ENCODE results near the gene KCNJ11.
A peak's percentile ranks its signal among the peaks of the same experiment; 100 is the strongest.

The KCNJ11 gene

DNA sequence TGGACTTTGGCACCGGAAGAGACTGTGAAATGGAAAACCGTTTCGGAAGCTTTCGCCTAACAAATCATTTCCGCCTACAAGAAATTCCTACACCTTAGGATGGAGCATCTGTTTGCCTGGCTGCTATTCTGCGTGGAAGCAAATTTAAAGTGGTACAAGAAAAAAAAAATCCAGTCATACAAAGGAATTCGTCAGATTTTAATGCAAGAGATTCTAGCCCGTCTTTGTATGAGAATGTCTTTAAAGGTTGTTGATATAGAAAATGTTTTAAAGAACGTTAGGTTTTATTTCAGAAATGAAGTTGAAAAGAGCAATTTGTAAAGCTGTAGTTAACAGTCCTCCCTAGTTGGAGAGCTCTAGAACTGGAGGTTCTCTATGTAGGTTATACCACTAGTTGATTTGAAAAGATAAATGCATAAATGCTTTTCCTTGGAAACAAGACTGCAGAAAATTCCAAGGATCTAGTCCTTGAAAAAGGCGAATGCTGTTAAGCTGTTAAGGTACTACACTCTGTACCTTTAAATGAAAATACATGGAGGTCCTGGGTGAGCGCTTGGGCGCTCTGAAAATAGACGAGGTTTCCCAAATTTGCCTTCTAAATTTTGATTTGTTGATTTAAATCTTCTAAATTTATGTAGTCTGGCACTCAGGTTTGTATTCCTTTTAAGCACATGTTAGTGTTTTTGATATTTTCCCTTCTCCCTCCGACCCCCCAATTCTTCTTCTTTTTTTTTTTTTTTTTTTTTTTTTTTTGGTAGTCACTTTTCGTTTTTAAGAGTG is 34.4 kb downstream of the KCNJ11 start:
- DNase-seq (ENCODE audit: insufficient read length, low spot score): no peak
- FAIRE-seq: no peak
- TF ChIP-seq PAX5 (IDR thresholded peaks at IDR 0.05; ENCODE audit: insufficient read depth, low read length, severe bottlenecking) (no peak), POLR2A (IDR thresholded peaks at IDR 0.05; ENCODE audit: low read depth, low read length) (no peak), POLR2AphosphoS5 (IDR thresholded peaks at IDR 0.05; ENCODE audit: low read depth, low read length) (no peak), TAF1 (IDR thresholded peaks at IDR 0.05; ENCODE audit: low read depth, low read length) (no peak), SPI1 (IDR thresholded peaks at IDR 0.05; ENCODE audit: low read depth, low read length) (no peak), POU2F2 (IDR thresholded peaks at IDR 0.05; ENCODE audit: low read depth, low read length) (no peak)

GRCh38 chr11:17352950-17353820 is 35.3 kb downstream of the KCNJ11 start:
- peak; percentile 58 for FAIRE-seq
- TF ChIP-seq POLR2AphosphoS5 (IDR thresholded peaks at IDR 0.05; ENCODE audit: low read depth, low read length) (no peak), PAX5 (IDR thresholded peaks at IDR 0.05; ENCODE audit: insufficient read depth, low read length, severe bottlenecking) (no peak), POLR2A (IDR thresholded peaks at IDR 0.05; ENCODE audit: low read depth, low read length) (no peak), POU2F2 (IDR thresholded peaks at IDR 0.05; ENCODE audit: low read depth, low read length) (no peak), SPI1 (IDR thresholded peaks at IDR 0.05; ENCODE audit: low read depth, low read length) (no peak), TAF1 (IDR thresholded peaks at IDR 0.05; ENCODE audit: low read depth, low read length) (no peak)

GRCh38 chr11:17351510-17352176 is 36.8 kb downstream of the KCNJ11 start, which contains the start of gene NCR3LG1:
NCR3LG1 (plus strand) TSS chr11:17351800; CDS start chr11:17351970, 170 bp downstream.
- peak; percentile 20 for FAIRE-seq
- TF ChIP-seq POLR2AphosphoS5 (IDR thresholded peaks at IDR 0.05; ENCODE audit: low read depth, low read length) (no peak), TAF1 (IDR thresholded peaks at IDR 0.05; ENCODE audit: low read depth, low read length) (no peak), POU2F2 (IDR thresholded peaks at IDR 0.05; ENCODE audit: low read depth, low read length) (no peak), SPI1 (IDR thresholded peaks at IDR 0.05; ENCODE audit: low read depth, low read length) (no peak), POLR2A (IDR thresholded peaks at IDR 0.05; ENCODE audit: low read depth, low read length) (no peak), PAX5 (IDR thresholded peaks at IDR 0.05; ENCODE audit: insufficient read depth, low read length, severe bottlenecking) (no peak)
- DNase-seq (ENCODE audit: insufficient read length, low spot score): peak; percentile 37

More at GRCh38 chr11:17352950-17353820, 35.3 kb downstream of the KCNJ11 start:
- DNase-seq (ENCODE audit: insufficient read length, low spot score): peak; percentile 29

DNA sequence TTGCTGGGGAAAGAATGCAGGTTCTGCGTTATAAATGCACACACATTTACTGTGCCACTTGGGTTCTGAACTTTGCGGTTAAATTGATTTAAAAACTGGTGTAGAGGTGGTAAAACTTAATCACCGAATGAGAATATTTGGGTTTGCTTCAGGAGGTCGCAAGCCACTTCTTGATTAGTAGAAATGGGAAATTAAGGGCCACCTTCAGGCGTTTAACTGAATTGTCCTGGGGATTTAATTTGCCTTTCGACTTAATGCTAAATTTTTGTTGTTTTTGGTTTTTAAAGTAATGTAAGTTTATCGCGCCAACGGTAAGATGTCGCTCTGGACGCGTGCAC is 37.3 kb downstream of the KCNJ11 start:
- DNase-seq (ENCODE audit: insufficient read length, low spot score) (no peak), FAIRE-seq (no peak)
- TF ChIP-seq POLR2AphosphoS5 (IDR thresholded peaks at IDR 0.05; ENCODE audit: low read depth, low read length) (no peak), TAF1 (IDR thresholded peaks at IDR 0.05; ENCODE audit: low read depth, low read length) (no peak), PAX5 (IDR thresholded peaks at IDR 0.05; ENCODE audit: insufficient read depth, low read length, severe bottlenecking) (no peak), SPI1 (IDR thresholded peaks at IDR 0.05; ENCODE audit: low read depth, low read length) (no peak), POLR2A (IDR thresholded peaks at IDR 0.05; ENCODE audit: low read depth, low read length) (no peak), POU2F2 (IDR thresholded peaks at IDR 0.05; ENCODE audit: low read depth, low read length) (no peak)

DNA sequence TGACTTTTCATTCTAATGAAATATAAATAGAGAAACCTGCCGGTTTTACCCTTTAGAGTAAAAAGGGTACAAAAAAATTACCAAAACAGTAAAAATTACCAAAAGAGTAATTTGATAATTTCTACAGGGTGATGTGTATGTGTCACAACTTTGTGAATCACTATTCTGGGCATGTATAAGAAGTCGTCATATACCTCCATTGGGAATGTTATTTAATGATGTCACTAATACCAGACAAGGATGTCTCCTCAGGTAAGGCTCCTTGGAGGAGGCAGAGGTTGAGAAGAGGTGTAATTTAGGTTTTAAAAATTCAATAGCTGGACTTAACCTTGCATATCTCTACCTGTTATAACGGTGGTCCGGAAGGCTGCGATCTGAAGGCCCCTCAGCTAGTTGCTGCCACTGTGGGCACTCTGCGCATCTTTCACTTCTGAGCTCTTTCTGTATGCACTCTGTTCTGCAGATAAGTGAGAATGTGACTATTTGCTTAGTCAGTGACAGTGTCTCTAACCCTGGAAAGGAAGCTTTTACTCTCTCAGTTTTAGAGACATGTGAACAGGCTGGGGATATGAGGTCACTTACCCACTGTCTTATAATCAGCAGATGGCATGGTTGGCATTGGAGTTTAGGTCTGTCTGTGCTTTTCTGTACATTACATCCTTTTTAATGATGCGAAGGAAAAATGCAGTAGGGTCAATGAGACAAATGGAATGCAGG is 37.8 kb downstream of the KCNJ11 start:
- TF ChIP-seq POLR2A (IDR thresholded peaks at IDR 0.05; ENCODE audit: low read depth, low read length): no peak
- TF ChIP-seq POLR2AphosphoS5 (IDR thresholded peaks at IDR 0.05; ENCODE audit: low read depth, low read length): no peak
- no peak for TF ChIP-seq PAX5 (IDR thresholded peaks at IDR 0.05; ENCODE audit: insufficient read depth, low read length, severe bottlenecking)
- TF ChIP-seq POU2F2 (IDR thresholded peaks at IDR 0.05; ENCODE audit: low read depth, low read length): no peak
- TF ChIP-seq TAF1 (IDR thresholded peaks at IDR 0.05; ENCODE audit: low read depth, low read length): no peak
- TF ChIP-seq SPI1 (IDR thresholded peaks at IDR 0.05; ENCODE audit: low read depth, low read length): no peak
- no peak for FAIRE-seq

DNA sequence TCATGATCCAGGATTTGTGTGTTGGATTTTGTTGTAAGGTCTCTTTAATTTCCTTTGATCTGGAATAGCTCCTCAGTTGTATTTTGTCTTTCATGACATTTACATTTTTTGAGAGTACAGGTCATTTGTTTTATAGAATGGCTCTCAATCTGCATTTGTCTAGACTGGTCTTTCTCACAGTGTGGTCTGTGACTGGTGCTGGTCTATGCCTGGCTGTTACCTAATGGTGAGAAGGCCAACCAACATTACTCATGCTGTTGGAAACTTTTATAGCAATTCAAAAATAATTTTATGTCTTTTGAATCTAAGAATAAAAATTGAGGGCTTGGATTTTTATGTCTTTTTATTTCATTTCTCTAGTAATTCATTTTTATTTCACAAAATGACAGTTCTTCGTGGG is 40.8 kb downstream of the KCNJ11 start:
- TF ChIP-seq POLR2AphosphoS5 (IDR thresholded peaks at IDR 0.05; ENCODE audit: low read depth, low read length): no peak
- TF ChIP-seq POU2F2 (IDR thresholded peaks at IDR 0.05; ENCODE audit: low read depth, low read length): no peak
- TF ChIP-seq TAF1 (IDR thresholded peaks at IDR 0.05; ENCODE audit: low read depth, low read length): no peak
- DNase-seq (ENCODE audit: insufficient read length, low spot score) (no peak), FAIRE-seq (no peak)

More for the DNA sequence above, 37.8 kb downstream of the KCNJ11 start:
- DNase-seq (ENCODE audit: insufficient read length, low spot score): no peak

GRCh38 chr11:17343907-17344306 is 44.6 kb downstream of the KCNJ11 start:
- TF ChIP-seq PAX5 (IDR thresholded peaks at IDR 0.05; ENCODE audit: insufficient read depth, low read length, severe bottlenecking) (no peak), POLR2A (IDR thresholded peaks at IDR 0.05; ENCODE audit: low read depth, low read length) (no peak), TAF1 (IDR thresholded peaks at IDR 0.05; ENCODE audit: low read depth, low read length) (no peak), POU2F2 (IDR thresholded peaks at IDR 0.05; ENCODE audit: low read depth, low read length) (no peak), POLR2AphosphoS5 (IDR thresholded peaks at IDR 0.05; ENCODE audit: low read depth, low read length) (no peak), SPI1 (IDR thresholded peaks at IDR 0.05; ENCODE audit: low read depth, low read length) (no peak)
- FAIRE-seq (no peak), DNase-seq (ENCODE audit: insufficient read length, low spot score) (no peak)

GRCh38 chr11:17343257-17343656 is 45.2 kb downstream of the KCNJ11 start:
- DNase-seq (ENCODE audit: insufficient read length, low spot score) (no peak), FAIRE-seq (no peak)
- no peak for TF ChIP-seq POLR2AphosphoS5 (IDR thresholded peaks at IDR 0.05; ENCODE audit: low read depth, low read length)
- no peak for TF ChIP-seq POLR2A (IDR thresholded peaks at IDR 0.05; ENCODE audit: low read depth, low read length)
- TF ChIP-seq SPI1 (IDR thresholded peaks at IDR 0.05; ENCODE audit: low read depth, low read length): no peak
- TF ChIP-seq POU2F2 (IDR thresholded peaks at IDR 0.05; ENCODE audit: low read depth, low read length): no peak
- no peak for TF ChIP-seq TAF1 (IDR thresholded peaks at IDR 0.05; ENCODE audit: low read depth, low read length)
- no peak for TF ChIP-seq PAX5 (IDR thresholded peaks at IDR 0.05; ENCODE audit: insufficient read depth, low read length, severe bottlenecking)
